H9 (cell line): Measurements from ENCODE around the gene ACTR2. TPM values are rescaled to one million over a fixed set of nuclear protein-coding genes. Genes with fewer than 3 reads are reported as not detected.

Experiments used
- DNase-seq: peaks from one replicate; pipeline ENCODE4 v3.0.0-alpha.2; 2017
- H2AFZ ChIP-seq: one replicate; pipeline ENCODE4 v1.6.1; 2013; ENCODE audit warnings: mild to moderate bottlenecking, low read length, control low read depth, moderate library complexity
- H2AK5ac ChIP-seq: 2 replicates; pipeline ENCODE4 v1.6.1; 2013; ENCODE audit warnings: low read length, control low read depth, mixed read lengths; ENCODE audit not compliant: insufficient read length
- H2BK120ac ChIP-seq: one replicate; pipeline ENCODE4 v1.6.1; 2013; ENCODE audit warnings: low read depth, mild to moderate bottlenecking, low read length, control low read depth, inconsistent platforms; ENCODE audit not compliant: poor library complexity, severe bottlenecking
- H2BK12ac ChIP-seq: 2 replicates; pipeline ENCODE4 v1.6.1; 2013; ENCODE audit warnings: low read length, control low read depth, mixed read lengths, low read depth; ENCODE audit not compliant: insufficient read length
- H2BK15ac ChIP-seq: 2 replicates; pipeline ENCODE4 v1.6.1; 2013; ENCODE audit warnings: low read depth, low read length, control low read depth
- H2BK20ac ChIP-seq: one replicate; pipeline ENCODE4 v1.6.1; 2013; ENCODE audit warnings: low read depth, mild to moderate bottlenecking, low read length, control low read depth, inconsistent platforms; ENCODE audit not compliant: poor library complexity, severe bottlenecking
- H2BK5ac ChIP-seq: 2 replicates; pipeline ENCODE4 v1.6.1; 2013; ENCODE audit warnings: low read length, control low read depth, mixed read lengths; ENCODE audit not compliant: insufficient read length
- H3K14ac ChIP-seq: 2 replicates; pipeline ENCODE4 v1.6.1; 2013; ENCODE audit warnings: low read length, control low read depth; ENCODE audit not compliant: insufficient read depth
- H3K18ac ChIP-seq: 2 replicates; pipeline ENCODE4 v1.6.1; 2013; ENCODE audit warnings: low read depth, mild to moderate bottlenecking, mixed read lengths, low read length, control low read depth; ENCODE audit not compliant: insufficient read length
- H3K23ac ChIP-seq: 2 replicates; pipeline ENCODE4 v1.6.1; 2013; ENCODE audit warnings: low read length, control low read depth, mixed read lengths, low read depth; ENCODE audit not compliant: insufficient read length
- H3K23me2 ChIP-seq: 2 replicates; pipeline ENCODE4 v1.6.1; 2013; ENCODE audit warnings: low read depth, mild to moderate bottlenecking, mixed read lengths, low read length, control low read depth; ENCODE audit not compliant: insufficient read length, poor library complexity, severe bottlenecking
- H3K27ac ChIP-seq: 2 replicates; pipeline ENCODE4 v1.5.1; 2013; ENCODE audit warnings: low read length, control low read depth, mixed read lengths, low read depth; ENCODE audit not compliant: insufficient read length
- H3K27me3 ChIP-seq: 2 replicates; pipeline ENCODE4 v1.6.1; 2013; ENCODE audit warnings: low read length, control low read depth, inconsistent platforms; ENCODE audit not compliant: insufficient read depth
- H3K4ac ChIP-seq: 2 replicates; pipeline ENCODE4 v1.6.1; 2013; ENCODE audit warnings: low read depth, mild to moderate bottlenecking, control low read depth, inconsistent platforms, low read length, moderate library complexity
- H3K4me1 ChIP-seq: 2 replicates; pipeline ENCODE4 v1.6.1; 2013; ENCODE audit warnings: low read length, control low read depth, inconsistent platforms; ENCODE audit not compliant: insufficient read depth
- H3K4me2 ChIP-seq: 2 replicates; pipeline ENCODE4 v1.6.1; 2013; ENCODE audit warnings: low read length, control low read depth, mixed read lengths; ENCODE audit not compliant: insufficient read length, insufficient read depth
- H3K56ac ChIP-seq: 2 replicates; pipeline ENCODE4 v1.6.1; 2013; ENCODE audit warnings: low read depth, mild to moderate bottlenecking, mixed read lengths, low read length, control low read depth; ENCODE audit not compliant: insufficient read length
- H3K79me1 ChIP-seq: 2 replicates; pipeline ENCODE4 v1.6.1; 2013; ENCODE audit warnings: low read depth, mild to moderate bottlenecking, moderate library complexity, low read length, control low read depth, inconsistent platforms; ENCODE audit not compliant: insufficient read depth, poor library complexity, severe bottlenecking
- H3K79me2 ChIP-seq: 2 replicates; pipeline ENCODE4 v1.6.1; 2013; ENCODE audit warnings: low read length, control low read depth, inconsistent platforms; ENCODE audit not compliant: insufficient read depth
- H3K9ac ChIP-seq: 2 replicates; pipeline ENCODE4 v1.6.1; 2013; ENCODE audit warnings: low read length, control low read depth, mixed read lengths; ENCODE audit not compliant: insufficient read length; ENCODE audit errors: extremely low read depth
- H3K9me3 ChIP-seq: one replicate; pipeline ENCODE4 v1.6.1; 2013; ENCODE audit warnings: low read depth, low read length, inconsistent platforms; ENCODE audit not compliant: control insufficient read depth
- H3T11ph ChIP-seq: one replicate; pipeline ENCODE4 v1.6.1; 2013; ENCODE audit warnings: mild to moderate bottlenecking, low read length, control low read depth, inconsistent platforms
- H4K20me1 ChIP-seq: one replicate; pipeline ENCODE4 v1.6.1; 2013; ENCODE audit not compliant: control insufficient read depth, insufficient read length, insufficient read depth
- H4K5ac ChIP-seq: 2 replicates; pipeline ENCODE4 v1.6.1; 2013; ENCODE audit warnings: low read depth, mild to moderate bottlenecking, mixed read lengths, low read length, control low read depth; ENCODE audit not compliant: insufficient read length
- H4K8ac ChIP-seq: replicated peaks from 2 replicates; pipeline ENCODE4 v1.6.1; 2013; ENCODE audit warnings: low read length, control low read depth, mixed read lengths, low read depth; ENCODE audit not compliant: insufficient read length
- H4K91ac ChIP-seq: 2 replicates; pipeline ENCODE4 v1.6.1; 2013; ENCODE audit warnings: low read depth, mild to moderate bottlenecking, moderate library complexity, mixed read lengths, low read length, control low read depth; ENCODE audit not compliant: insufficient read length
- H3K27ac Mint-ChIP-seq, 3 experiments: 2 replicates in 2 of 3; 3 replicates in 1 of 3; pipeline ENCODE4 v1.8.0; 2020 to 2021; ENCODE audit warnings: mixed read lengths in 3 of 3, mild to moderate bottlenecking in 1 of 3, moderate library complexity in 1 of 3
- H3K27me3 Mint-ChIP-seq: 2 replicates; pipeline ENCODE4 v1.8.0; 2021; ENCODE audit warnings: low read depth, mild to moderate bottlenecking, moderate library complexity, mixed read lengths
- H3K36me3 Mint-ChIP-seq, 3 experiments: 2 replicates in 2 of 3; 3 replicates in 1 of 3; pipeline ENCODE4 v1.8.0; 2020 to 2021; ENCODE audit warnings: low read depth in 3 of 3, mixed read lengths in 3 of 3; ENCODE audit not compliant: insufficient read depth in 1 of 3
- H3K4me1 Mint-ChIP-seq, 2 experiments: 2 replicates each; pipeline ENCODE4 v1.8.0; 2020; ENCODE audit warnings: mixed read lengths in 2 of 2
- H3K4me3 Mint-ChIP-seq, 2 experiments: 2 replicates in 1 of 2; 3 replicates in 1 of 2; pipeline ENCODE4 v1.8.0; 2020 to 2021; ENCODE audit warnings: mild to moderate bottlenecking in 2 of 2, mixed read lengths in 2 of 2, moderate library complexity in 1 of 2
- H3K9me3 Mint-ChIP-seq, 2 experiments: 2 replicates in 1 of 2; 3 replicates in 1 of 2; pipeline ENCODE4 v1.8.0; 2020; ENCODE audit warnings: mild to moderate bottlenecking in 2 of 2, mixed read lengths in 2 of 2, moderate library complexity in 1 of 2
- CTCF ChIP-seq: fragments of 200-600 bp; sonication (generic); conservative IDR thresholded peaks from 3 replicates; pipeline ENCODE4 v1.8.0; 2021; ENCODE audit warnings: antibody characterized with exemption, mild to moderate bottlenecking
- WGBS: extraction: QIAGEN DNeasy Blood & Tissue Kit; methylation state at CpG from one replicate; pipeline ENCODE4 v1.1.7; 2013; ENCODE audit warnings: missing lambda C conversion rate, low lambda C conversion rate, mixed read lengths; ENCODE audit not compliant: insufficient read length; ENCODE audit errors: extremely low coverage; 5-methylcytosine and 5-hydroxymethylcytosine counted together
- total RNA-seq: library from RNA; stranded (reverse); gene quantifications from 2 replicates; pipeline ENCODE4 v1.2.1, GENCODE V29; 2021

Gene ACTR2
- total RNA-seq, 1 experiment from 2014 or later = 176 TPM

GRCh38 chr2:65298089-65298488, 70.5 kb downstream of the ACTR2 start:
- WGBS = no CpG with 5 or more reads among the region's 5 CpGs
- Histone ChIP-seq H3K4me1 (peaks cover 3% of the 10 kb centered on the region; the same call in 1 of the 2 replicates), H4K91ac (no peak overlapping the region), H2BK12ac (no peak overlapping the region), H3K79me1 (no peaks in the 10 kb centered on the region), H2AK5ac (no peak overlapping the region), H2AFZ (no peak overlapping the region), H3T11ph (no peak overlapping the region), H2BK120ac (no peak overlapping the region), H2BK20ac (no peak overlapping the region), H3K18ac (no peak overlapping the region), H3K27me3 (no peaks in the 10 kb centered on the region), H3K56ac (no peak overlapping the region), H3K23ac (no peak overlapping the region), H4K20me1 (no peaks in the 10 kb centered on the region), H3K9ac (no peak overlapping the region), H3K79me2 (no peaks in the 10 kb centered on the region), H4K8ac (no peak overlapping the region), H3K27ac (no peak overlapping the region), H3K14ac (no peak overlapping the region), H3K23me2 (no peaks in the 10 kb centered on the region), H3K9me3 (no peaks in the 10 kb centered on the region), H3K4ac (no peak overlapping the region), H2BK5ac (no peak overlapping the region), H3K4me2 (no peak overlapping the region), H4K5ac (no peak overlapping the region), H2BK15ac (no peak overlapping the region)
- DNase-seq = no peak
- H3K27ac Mint-ChIP-seq = no peak overlapping the region
- peaks cover 23 to 28% of the 10 kb centered on the region in 2 experiments for H3K4me1 Mint-ChIP-seq
- peaks cover 66% of the 10 kb centered on the region for H3K27me3 Mint-ChIP-seq
- no peaks in the 10 kb centered on the region for H3K9me3 Mint-ChIP-seq
- H3K4me3 Mint-ChIP-seq = no peak overlapping the region
- no peaks in the 10 kb centered on the region for H3K36me3 Mint-ChIP-seq
- no peak for TF ChIP-seq CTCF
